Thoracic aorta endothelial cell (primary cell): ENCODE results near the gene MUSK. TPM values are rescaled to one million over a fixed set of nuclear protein-coding genes. Genes with fewer than 3 reads are reported as not detected.

ENCODE experiments used
- small RNA-seq: library from RNA; depleted of rRNA; stranded (forward); fragments of <200 nt; gene quantifications from one replicate; pipeline ENCODE3, GENCODE V24; 2012
- total RNA-seq: library from RNA; depleted of rRNA; stranded (reverse); fragments of >200 nt; gene quantifications from 2 replicates; pipeline ENCODE4 v1.2.3, GENCODE V29; 2012

The MUSK gene
- 0.53 TPM in 1 of 2 replicates, not detected in the other for total RNA-seq

GRCh38 chr9:110668570-110669167, at the start of gene MUSK:
Gene MUSK (plus strand): TSS chr9:110668791. CDS start chr9:110668905, 114 bp downstream.

Small RNAs within 50 kb of the gene (small RNA-seq; reads per million reads assigned to genes)
- gene AL513328.1 = not detected

Other genes with a start within 250 kb of the MUSK start
- gene SVEP1, start 89.0 kb upstream of the MUSK start, total RNA-seq = 0.13 and 0.14 TPM in 2 replicates